WTC11 (cell line): ENCODE results near the gene SLC24A3.

Experiments used
- ESRRA ChIP-seq: sonication (generic); formaldehyde crosslinking; IDR thresholded peaks from 2 replicates; pipeline ENCODE4 v1.8.1; 2022; ENCODE audit warnings: mild to moderate bottlenecking, missing genetic modification reagents, borderline replicate concordance
- JUN ChIP-seq: sonication (generic); formaldehyde crosslinking; IDR thresholded peaks from 2 replicates; pipeline ENCODE4 v1.8.0; 2023; ENCODE audit warnings: mild to moderate bottlenecking, missing genetic modification reagents
- MXD4 ChIP-seq: fragments of 250-450 bp; sonication (Bioruptor Pico); IDR thresholded peaks from 2 replicates; pipeline ENCODE4 v1.8.0; 2021; ENCODE audit warnings: mild to moderate bottlenecking, moderate library complexity, borderline replicate concordance
- MYBL2 ChIP-seq: sonication (generic); formaldehyde crosslinking; IDR thresholded peaks from 2 replicates; pipeline ENCODE4 v1.8.1; 2023; ENCODE audit warnings: mild to moderate bottlenecking, moderate library complexity, missing genetic modification reagents
- NFYB ChIP-seq: sonication (generic); formaldehyde crosslinking; conservative IDR thresholded peaks from 2 replicates; pipeline ENCODE4 v1.8.0; 2022; ENCODE audit warnings: low read depth, missing genetic modification reagents
- RORB ChIP-seq: fragments of 250-450 bp; sonication (Bioruptor Pico); IDR thresholded peaks from 2 replicates; pipeline ENCODE4 v1.9.0; 2021; ENCODE audit warnings: mild to moderate bottlenecking
- ZNF232 ChIP-seq: sonication (generic); formaldehyde crosslinking; IDR thresholded peaks from 2 replicates; pipeline ENCODE4 v1.8.0; 2022; ENCODE audit warnings: mild to moderate bottlenecking, missing genetic modification reagents
- TF ChIP-seq, protein P1 (sequence below): fragments of 200-600 bp; IDR thresholded peaks from 2 replicates; pipeline ENCODE4 v1.8.0; 2022; ENCODE audit warnings: antibody characterized with exemption
- TF ChIP-seq, protein P2 (sequence below): sonication (generic); formaldehyde crosslinking; IDR thresholded peaks from 2 replicates; pipeline ENCODE4 v1.8.1; 2023; ENCODE audit warnings: mild to moderate bottlenecking, missing genetic modification reagents, moderate library complexity
- TF ChIP-seq, protein P3 (sequence below): sonication (generic); formaldehyde crosslinking; IDR thresholded peaks from 2 replicates; pipeline ENCODE4 v1.8.0; 2022; ENCODE audit warnings: mild to moderate bottlenecking, missing genetic modification reagents
- TF ChIP-seq, protein P4 (sequence below): fragments of 250-450 bp; sonication (Bioruptor Pico); IDR thresholded peaks from 2 replicates; pipeline ENCODE4 v2.1.2; 2022; ENCODE audit warnings: mild to moderate bottlenecking, moderate library complexity
- TF ChIP-seq, protein P5 (sequence below): sonication (generic); formaldehyde crosslinking; IDR thresholded peaks from 2 replicates; pipeline ENCODE4 v1.8.0; 2022; ENCODE audit warnings: mild to moderate bottlenecking, missing genetic modification reagents
- TF ChIP-seq, protein P6 (sequence below): sonication (generic); formaldehyde crosslinking; IDR thresholded peaks from 2 replicates; pipeline ENCODE4 v1.8.1; 2022; ENCODE audit warnings: low read depth, mild to moderate bottlenecking, moderate library complexity, missing genetic modification reagents, borderline replicate concordance
- TF ChIP-seq, protein P7 (sequence below): sonication (generic); formaldehyde crosslinking; conservative IDR thresholded peaks from 2 replicates; pipeline ENCODE4 v1.8.1; 2022; ENCODE audit warnings: mild to moderate bottlenecking, missing genetic modification reagents

DNA sequence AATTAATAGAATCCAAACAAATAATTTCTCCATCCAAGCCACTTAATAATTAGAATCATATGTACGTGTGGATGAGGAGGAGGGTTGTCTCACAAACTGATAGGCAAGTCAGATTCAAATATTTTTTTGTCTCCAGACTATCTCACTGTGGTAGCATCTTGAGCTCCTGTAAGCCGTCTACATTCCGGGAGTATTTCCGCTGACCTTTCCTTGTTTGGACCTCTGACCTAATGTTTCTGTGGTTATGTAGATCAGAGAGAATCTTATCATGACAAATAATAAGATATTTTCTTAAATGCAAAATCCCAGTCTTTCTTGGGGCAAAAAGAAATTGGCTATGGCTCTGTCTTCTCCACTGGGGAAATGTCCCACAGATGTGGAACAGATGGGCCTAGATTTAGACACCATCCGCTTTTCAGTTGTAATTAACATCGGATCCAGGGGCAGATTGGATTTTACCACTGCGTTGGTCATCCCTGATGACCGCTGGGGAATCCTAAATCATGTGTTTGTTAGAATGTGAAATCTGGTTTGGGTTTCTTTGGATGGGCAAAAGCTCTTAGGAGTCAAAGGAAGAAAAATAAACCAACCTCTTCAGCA is 348.5 kb downstream of the SLC24A3 start:
- TF ChIP-seq, protein P1, sequence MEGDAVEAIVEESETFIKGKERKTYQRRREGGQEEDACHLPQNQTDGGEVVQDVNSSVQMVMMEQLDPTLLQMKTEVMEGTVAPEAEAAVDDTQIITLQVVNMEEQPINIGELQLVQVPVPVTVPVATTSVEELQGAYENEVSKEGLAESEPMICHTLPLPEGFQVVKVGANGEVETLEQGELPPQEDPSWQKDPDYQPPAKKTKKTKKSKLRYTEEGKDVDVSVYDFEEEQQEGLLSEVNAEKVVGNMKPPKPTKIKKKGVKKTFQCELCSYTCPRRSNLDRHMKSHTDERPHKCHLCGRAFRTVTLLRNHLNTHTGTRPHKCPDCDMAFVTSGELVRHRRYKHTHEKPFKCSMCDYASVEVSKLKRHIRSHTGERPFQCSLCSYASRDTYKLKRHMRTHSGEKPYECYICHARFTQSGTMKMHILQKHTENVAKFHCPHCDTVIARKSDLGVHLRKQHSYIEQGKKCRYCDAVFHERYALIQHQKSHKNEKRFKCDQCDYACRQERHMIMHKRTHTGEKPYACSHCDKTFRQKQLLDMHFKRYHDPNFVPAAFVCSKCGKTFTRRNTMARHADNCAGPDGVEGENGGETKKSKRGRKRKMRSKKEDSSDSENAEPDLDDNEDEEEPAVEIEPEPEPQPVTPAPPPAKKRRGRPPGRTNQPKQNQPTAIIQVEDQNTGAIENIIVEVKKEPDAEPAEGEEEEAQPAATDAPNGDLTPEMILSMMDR: no peak
- TF ChIP-seq MYBL2: no peak
- TF ChIP-seq, protein P2, sequence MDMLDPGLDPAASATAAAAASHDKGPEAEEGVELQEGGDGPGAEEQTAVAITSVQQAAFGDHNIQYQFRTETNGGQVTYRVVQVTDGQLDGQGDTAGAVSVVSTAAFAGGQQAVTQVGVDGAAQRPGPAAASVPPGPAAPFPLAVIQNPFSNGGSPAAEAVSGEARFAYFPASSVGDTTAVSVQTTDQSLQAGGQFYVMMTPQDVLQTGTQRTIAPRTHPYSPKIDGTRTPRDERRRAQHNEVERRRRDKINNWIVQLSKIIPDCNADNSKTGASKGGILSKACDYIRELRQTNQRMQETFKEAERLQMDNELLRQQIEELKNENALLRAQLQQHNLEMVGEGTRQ: no peak
- no peak for TF ChIP-seq NFYB (CRISPR knock-in tag)
- no peak for TF ChIP-seq JUN (CRISPR knock-in tag)
- TF ChIP-seq, protein P3, sequence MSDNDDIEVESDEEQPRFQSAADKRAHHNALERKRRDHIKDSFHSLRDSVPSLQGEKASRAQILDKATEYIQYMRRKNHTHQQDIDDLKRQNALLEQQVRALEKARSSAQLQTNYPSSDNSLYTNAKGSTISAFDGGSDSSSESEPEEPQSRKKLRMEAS: no peak
- TF ChIP-seq MXD4 (CRISPR knock-in tag): no peak
- TF ChIP-seq, protein P4, sequence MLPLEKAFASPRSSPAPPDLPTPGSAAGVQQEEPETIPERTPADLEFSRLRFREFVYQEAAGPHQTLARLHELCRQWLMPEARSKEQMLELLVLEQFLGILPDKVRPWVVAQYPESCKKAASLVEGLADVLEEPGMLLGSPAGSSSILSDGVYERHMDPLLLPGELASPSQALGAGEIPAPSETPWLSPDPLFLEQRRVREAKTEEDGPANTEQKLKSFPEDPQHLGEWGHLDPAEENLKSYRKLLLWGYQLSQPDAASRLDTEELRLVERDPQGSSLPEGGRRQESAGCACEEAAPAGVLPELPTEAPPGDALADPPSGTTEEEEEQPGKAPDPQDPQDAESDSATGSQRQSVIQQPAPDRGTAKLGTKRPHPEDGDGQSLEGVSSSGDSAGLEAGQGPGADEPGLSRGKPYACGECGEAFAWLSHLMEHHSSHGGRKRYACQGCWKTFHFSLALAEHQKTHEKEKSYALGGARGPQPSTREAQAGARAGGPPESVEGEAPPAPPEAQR (CRISPR knock-in tag): no peak
- no peak for TF ChIP-seq ZNF232 (CRISPR knock-in tag)
- no peak for TF ChIP-seq RORB (CRISPR knock-in tag)
- TF ChIP-seq, protein P5, sequence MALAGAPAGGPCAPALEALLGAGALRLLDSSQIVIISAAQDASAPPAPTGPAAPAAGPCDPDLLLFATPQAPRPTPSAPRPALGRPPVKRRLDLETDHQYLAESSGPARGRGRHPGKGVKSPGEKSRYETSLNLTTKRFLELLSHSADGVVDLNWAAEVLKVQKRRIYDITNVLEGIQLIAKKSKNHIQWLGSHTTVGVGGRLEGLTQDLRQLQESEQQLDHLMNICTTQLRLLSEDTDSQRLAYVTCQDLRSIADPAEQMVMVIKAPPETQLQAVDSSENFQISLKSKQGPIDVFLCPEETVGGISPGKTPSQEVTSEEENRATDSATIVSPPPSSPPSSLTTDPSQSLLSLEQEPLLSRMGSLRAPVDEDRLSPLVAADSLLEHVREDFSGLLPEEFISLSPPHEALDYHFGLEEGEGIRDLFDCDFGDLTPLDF (CRISPR knock-in tag): no peak
- TF ChIP-seq, protein P6, sequence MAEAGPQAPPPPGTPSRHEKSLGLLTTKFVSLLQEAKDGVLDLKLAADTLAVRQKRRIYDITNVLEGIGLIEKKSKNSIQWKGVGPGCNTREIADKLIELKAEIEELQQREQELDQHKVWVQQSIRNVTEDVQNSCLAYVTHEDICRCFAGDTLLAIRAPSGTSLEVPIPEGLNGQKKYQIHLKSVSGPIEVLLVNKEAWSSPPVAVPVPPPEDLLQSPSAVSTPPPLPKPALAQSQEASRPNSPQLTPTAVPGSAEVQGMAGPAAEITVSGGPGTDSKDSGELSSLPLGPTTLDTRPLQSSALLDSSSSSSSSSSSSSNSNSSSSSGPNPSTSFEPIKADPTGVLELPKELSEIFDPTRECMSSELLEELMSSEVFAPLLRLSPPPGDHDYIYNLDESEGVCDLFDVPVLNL (CRISPR knock-in tag): no peak
- TF ChIP-seq, protein P7, sequence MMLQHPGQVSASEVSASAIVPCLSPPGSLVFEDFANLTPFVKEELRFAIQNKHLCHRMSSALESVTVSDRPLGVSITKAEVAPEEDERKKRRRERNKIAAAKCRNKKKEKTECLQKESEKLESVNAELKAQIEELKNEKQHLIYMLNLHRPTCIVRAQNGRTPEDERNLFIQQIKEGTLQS: no peak
- TF ChIP-seq ESRRA: no peak
